Progenitor cell of endocrine pancreas (in vitro differentiated cells): Measurements from ENCODE around the gene AGMAT. TPM values are rescaled to one million over a fixed set of nuclear protein-coding genes. Genes with fewer than 3 reads are reported as not detected.

ENCODE experiments used
- DNase-seq: peaks from one replicate; pipeline ENCODE4 v3.0.0; 2021; ENCODE audit warnings: low spot score; ENCODE audit not compliant: unreplicated experiment
- H3K27ac Mint-ChIP-seq: 2 replicates; pipeline ENCODE4 v1.8.0; 2021; ENCODE audit warnings: mild to moderate bottlenecking, moderate library complexity, mixed read lengths
- H3K27me3 Mint-ChIP-seq: 2 replicates; pipeline ENCODE4 v1.8.0; 2021; ENCODE audit warnings: mixed read lengths
- H3K36me3 Mint-ChIP-seq: 2 replicates; pipeline ENCODE4 v1.8.0; 2022; ENCODE audit warnings: mixed read lengths; ENCODE audit not compliant: insufficient read depth
- H3K4me1 Mint-ChIP-seq: 2 replicates; pipeline ENCODE4 v1.8.0; 2021; ENCODE audit warnings: low read depth, mixed read lengths
- H3K4me3 Mint-ChIP-seq: 2 replicates; pipeline ENCODE4 v1.8.0; 2021; ENCODE audit warnings: low read depth, mild to moderate bottlenecking, moderate library complexity, mixed read lengths
- H3K9me3 Mint-ChIP-seq: 2 replicates; pipeline ENCODE4 v1.8.0; 2021; ENCODE audit warnings: low read depth, mixed read lengths
- total RNA-seq: library from RNA; stranded (reverse); gene quantifications from 2 replicates; pipeline ENCODE4 v1.2.1, GENCODE V29; 2021
- TF ChIP-seq, protein P1 (sequence below): fragments of 200-600 bp; sonication (generic); IDR thresholded peaks from one replicate; pipeline ENCODE4 v1.5.0; 2021; ENCODE audit warnings: antibody characterized with exemption, mild to moderate bottlenecking; ENCODE audit not compliant: unreplicated experiment

Gene AGMAT
- total RNA-seq, 1 donor from 2014 or later = 3.1 TPM

DNA sequence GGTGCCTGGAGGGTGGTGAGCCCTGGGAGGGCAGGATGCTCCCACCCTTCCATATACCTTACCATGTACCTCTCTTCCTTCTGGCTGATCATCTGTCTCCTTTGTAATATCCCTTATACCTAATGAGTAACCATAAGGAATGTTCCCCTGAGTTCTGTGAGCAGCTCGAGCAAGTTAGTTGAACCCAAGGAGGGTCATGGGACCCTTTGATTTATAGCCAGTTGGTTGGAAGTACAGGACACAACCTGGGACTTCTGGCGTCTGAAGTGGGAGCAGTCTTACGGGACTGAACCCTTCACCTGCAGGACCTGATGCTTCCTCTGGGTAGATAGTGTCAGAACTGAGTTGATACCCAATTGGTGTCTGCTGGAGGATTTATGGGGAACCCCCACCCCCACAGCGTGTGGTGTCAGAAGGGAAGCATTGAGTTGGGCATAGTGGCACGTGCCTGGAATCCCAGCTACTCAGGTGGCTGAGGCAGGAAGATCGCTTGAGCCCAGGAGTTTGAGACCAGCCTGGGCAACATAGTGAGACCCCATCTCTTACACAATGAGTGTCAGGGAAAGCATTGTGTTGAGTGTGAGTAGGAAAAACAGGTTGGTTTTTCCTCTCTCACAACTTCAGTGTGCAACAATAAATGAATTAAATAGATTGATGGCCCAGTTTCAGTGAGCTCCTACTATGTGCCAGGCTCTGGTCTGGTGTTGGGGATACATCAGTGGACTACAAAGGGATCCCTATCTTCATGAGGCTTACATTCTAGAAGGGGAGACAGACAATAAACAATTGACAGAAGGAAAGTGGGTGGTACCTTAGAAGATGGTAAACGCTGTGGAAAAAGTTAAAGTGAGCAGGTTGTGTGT is 42.2 kb downstream of the AGMAT start:
- Mint-ChIP-seq H3K27me3 (no peaks in the 10 kb centered on the region), H3K36me3 (peaks cover 18% of the 10 kb centered on the region), H3K27ac (no peak overlapping the region), H3K4me1 (no peaks in the 10 kb centered on the region), H3K9me3 (no peaks in the 10 kb centered on the region), H3K4me3 (no peak overlapping the region)
- no peak for DNase-seq
- TF ChIP-seq, protein P1, sequence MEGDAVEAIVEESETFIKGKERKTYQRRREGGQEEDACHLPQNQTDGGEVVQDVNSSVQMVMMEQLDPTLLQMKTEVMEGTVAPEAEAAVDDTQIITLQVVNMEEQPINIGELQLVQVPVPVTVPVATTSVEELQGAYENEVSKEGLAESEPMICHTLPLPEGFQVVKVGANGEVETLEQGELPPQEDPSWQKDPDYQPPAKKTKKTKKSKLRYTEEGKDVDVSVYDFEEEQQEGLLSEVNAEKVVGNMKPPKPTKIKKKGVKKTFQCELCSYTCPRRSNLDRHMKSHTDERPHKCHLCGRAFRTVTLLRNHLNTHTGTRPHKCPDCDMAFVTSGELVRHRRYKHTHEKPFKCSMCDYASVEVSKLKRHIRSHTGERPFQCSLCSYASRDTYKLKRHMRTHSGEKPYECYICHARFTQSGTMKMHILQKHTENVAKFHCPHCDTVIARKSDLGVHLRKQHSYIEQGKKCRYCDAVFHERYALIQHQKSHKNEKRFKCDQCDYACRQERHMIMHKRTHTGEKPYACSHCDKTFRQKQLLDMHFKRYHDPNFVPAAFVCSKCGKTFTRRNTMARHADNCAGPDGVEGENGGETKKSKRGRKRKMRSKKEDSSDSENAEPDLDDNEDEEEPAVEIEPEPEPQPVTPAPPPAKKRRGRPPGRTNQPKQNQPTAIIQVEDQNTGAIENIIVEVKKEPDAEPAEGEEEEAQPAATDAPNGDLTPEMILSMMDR = no peak

GRCh38 chr1:15541231-15541792 is 43.5 kb downstream of the AGMAT start:
- Mint-ChIP-seq H3K27ac (no peak overlapping the region), H3K4me3 (no peak overlapping the region), H3K36me3 (peaks cover 23% of the 10 kb centered on the region), H3K4me1 (no peaks in the 10 kb centered on the region), H3K27me3 (no peaks in the 10 kb centered on the region), H3K9me3 (no peaks in the 10 kb centered on the region)
- TF ChIP-seq, protein P1 = no peak
- DNase-seq = no peak

- Mint-ChIP-seq H3K4me1 (no peaks in the 10 kb centered on the region), H3K4me3 (no peak overlapping the region), H3K27ac (no peak overlapping the region), H3K36me3 (peaks cover 25% of the 10 kb centered on the region), H3K9me3 (no peaks in the 10 kb centered on the region), H3K27me3 (no peaks in the 10 kb centered on the region)
- TF ChIP-seq, protein P1 = no peak
- DNase-seq = no peak
Measured at GRCh38 chr1:15540186-15540585, 44.7 kb downstream of the AGMAT start.

- Mint-ChIP-seq H3K27ac (no peak overlapping the region), H3K27me3 (no peaks in the 10 kb centered on the region), H3K4me1 (no peaks in the 10 kb centered on the region), H3K9me3 (no peaks in the 10 kb centered on the region), H3K36me3 (peaks cover 22% of the 10 kb centered on the region), H3K4me3 (no peak overlapping the region)
- no peak for DNase-seq
- TF ChIP-seq, protein P1 = no peak
Measured at GRCh38 chr1:15538771-15539170, 46.1 kb downstream of the AGMAT start.

DNA sequence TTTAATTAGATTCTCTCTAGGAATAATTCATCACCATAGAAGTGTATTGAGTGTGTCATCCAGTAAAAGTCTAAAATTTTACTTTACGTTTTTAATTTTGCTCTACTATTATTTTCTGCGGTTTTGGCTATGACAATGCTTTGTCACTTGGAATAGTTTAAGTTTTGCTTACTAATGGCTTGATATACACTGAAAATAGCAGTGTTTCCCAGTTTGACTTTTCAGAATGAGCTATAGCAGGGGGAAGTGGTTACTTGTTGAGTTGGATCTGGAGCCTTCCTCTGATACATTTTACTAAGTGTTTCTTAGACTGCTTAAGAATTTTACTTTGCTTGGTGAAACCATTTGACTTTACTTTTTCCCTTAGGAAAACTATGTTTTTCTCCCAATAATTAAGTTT is 53.2 kb downstream of the AGMAT start:
- H3K4me1 Mint-ChIP-seq = peaks cover 13% of the 10 kb centered on the region
- H3K4me3 Mint-ChIP-seq = no peak overlapping the region
- no peaks in the 10 kb centered on the region for H3K27me3 Mint-ChIP-seq
- TF ChIP-seq, protein P1 = no peak
- no peak overlapping the region for H3K27ac Mint-ChIP-seq
- peaks cover 8% of the 10 kb centered on the region for H3K36me3 Mint-ChIP-seq
- H3K9me3 Mint-ChIP-seq = no peaks in the 10 kb centered on the region
- no peak for DNase-seq
